T-helper 9 cell (primary cell): ENCODE measurements around the gene CEP112.
"Not testable (repeated sequence)": the region's sequence is repeated elsewhere in the genome, so short reads cannot be mapped to it uniquely, and the experiment has no call there.

Source experiments
- DNase-seq: peaks from one replicate; pipeline ENCODE4 v3.0.0-alpha.2; 2020

Gene CEP112

DNA sequence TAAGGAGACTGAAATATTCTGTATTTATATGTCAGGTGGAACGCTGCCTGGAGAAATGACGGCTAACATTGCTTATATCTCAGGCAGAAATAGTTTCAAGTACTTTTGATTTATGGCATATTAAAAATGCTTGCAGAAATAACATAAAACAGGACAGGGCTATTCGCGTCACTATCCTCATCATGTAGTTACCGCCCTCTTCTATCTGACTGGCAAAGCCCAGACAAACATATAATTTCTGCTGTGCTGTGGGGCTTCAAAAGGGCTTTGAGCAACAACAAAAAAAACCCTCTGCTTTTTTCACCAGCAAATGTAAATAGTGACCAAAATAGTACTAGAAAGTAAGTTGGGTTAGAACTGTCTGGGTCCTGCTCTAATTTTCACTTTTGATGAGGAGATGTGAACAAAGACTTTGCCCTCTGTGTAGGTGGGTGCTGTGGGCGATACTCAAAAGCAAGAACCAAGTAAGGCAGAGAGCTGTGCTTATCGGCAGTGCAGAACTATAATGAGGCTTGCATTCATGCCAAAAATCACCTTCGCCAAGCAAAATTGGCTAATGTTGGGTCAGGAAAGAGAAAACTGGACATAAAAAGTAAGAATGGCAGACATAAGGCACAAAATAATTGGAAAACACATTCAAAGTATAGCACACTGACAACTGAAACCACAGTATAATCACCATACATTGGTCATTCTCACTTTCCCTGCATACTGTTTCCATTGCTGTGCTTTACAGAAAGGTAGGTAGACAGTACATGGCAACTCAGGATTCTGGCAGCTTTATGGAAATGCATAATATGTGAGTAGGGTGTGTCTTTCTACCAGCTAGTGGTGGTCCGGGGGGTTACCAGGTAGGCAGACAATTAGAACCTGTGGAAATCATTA lies 479.3 kb downstream of the CEP112 start:
- DNase-seq: no peak

DNA sequence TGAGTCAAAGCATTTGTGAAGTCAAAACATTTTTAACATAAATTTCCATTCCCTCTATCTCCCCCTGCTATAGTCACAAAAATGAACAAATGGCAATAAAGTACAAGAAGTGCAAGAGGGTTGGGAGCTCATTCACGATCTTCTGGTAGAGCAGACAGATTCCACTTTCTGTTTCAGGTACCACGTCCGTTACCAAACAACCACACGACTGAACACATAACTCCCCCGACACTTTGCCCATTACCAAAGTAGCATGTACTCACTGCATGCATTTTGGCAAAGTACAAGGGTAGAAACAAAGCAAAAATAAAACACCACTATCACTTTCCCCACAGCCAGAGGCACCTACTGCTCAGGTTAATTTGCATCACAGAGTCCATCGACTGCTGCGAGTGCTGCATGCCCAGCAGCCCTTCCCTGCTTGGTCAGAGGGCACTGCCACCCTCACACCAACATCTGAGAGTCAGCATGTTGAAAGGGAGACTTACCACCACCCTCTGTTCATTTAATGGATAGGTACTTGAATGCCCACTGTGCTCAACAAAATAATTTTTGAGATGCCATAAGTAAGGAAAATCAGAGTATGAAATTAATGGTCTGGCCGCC lies 480.2 kb downstream of the CEP112 start:
- no peak for DNase-seq

DNA sequence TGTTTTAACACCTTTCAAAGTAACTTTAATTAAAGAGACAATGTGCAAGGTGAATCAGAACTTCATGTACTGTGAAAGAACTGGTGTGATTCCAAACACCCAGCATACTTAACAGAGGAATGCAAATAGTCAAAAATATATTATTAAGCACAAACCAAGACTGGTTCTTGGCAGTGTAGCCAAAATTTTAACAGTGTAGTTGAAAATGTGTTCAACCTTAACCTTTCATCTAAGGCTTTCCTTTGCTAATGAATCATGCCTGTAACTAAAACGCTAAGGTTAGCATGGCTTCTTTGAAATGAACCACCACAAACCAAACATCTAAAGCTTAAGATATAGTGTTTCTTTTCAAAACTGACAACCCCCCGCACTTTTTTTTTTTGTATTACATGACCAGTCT lies 484.2 kb downstream of the CEP112 start:
- no peak for DNase-seq

DNA sequence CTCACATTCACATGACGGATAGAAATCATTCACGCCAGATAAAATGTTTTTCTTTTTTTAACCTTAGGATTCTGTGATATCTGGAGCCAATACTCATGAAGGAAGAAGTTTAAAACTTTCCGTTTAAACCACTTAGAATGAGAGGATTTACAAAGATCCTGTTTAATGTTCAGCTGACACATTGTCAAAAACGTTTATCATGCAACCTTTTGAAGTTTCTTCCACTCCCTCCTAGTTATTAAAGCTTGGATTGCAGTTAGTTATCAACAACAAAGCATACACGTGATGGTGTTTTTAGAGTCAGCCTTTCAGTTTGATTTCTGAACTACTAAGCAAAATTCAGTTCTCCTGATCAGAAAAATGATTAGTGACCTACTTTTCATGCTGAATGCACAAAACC lies 487.2 kb downstream of the CEP112 start:
- no peak for DNase-seq

DNA sequence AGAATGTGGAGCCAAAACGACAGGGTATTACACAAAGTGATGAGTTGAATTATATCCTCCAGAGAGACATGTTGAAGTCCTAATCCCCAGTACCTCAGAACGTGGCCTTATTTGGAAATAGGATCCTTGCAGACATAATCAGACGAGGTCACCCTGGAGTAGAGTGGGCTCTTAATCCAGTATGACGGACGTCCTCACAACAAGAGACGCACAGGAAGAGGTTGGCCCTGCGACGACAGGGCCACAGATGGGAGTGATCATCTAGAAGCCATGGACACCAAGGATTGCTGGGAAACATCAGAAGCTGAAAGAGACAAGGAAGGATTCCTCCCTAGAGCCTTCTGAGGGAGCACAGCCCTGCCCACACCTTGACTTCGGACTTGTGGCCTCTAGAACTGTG lies 488.0 kb downstream of the CEP112 start:
- DNase-seq: no peak

DNA sequence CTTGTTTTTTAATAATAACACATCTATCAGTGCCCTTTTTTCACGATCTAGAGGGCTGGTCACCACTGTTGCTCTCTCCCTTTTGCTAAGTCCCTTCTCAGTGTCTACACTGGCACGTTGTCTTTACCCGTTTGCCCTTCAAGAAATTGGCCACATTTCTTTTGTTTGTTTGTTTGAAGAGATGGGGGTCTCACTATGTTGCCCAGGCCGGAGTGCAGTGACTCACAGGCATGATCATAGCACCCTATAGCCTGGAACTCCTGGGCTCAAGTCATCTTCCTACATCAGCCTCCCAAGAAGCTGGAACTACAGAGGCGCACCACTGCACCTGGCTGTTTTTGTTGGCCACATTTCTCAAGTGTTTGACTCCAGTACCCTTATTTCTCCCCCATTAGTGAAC lies 492.5 kb downstream of the CEP112 start:
- DNase-seq: no peak

DNA sequence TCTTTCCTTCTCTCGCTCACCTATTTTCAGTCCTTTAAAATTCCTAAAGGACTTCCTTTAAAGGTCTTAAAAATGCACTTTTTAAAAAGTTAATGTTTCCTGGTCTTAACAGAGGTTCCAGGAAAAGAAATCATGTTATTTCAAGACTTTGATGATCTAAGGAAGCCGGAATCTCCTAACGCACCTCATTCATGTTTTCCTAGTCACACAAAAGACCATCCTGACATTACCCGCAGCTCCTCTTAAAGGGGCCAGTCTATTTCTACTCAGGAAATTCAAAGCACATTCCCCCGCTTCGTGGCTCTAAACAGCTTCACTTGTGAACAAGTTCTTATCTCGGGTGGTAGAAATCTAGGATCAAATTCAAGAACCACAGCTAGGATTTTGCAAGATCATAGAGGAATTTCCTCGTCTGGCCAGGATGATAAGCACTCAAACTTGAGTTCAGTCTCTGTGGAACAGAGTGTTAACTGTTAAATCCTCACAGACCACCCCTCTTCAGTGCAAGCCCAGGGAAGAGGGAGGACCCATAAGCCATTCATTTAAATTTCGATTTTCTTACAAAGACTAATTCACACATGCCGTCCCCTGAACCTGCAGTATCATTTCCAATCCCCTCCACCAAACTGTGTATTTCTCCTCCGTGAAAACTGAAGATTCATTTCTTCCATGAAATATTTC lies 493.4 kb downstream of the CEP112 start:
- DNase-seq: no peak

DNA sequence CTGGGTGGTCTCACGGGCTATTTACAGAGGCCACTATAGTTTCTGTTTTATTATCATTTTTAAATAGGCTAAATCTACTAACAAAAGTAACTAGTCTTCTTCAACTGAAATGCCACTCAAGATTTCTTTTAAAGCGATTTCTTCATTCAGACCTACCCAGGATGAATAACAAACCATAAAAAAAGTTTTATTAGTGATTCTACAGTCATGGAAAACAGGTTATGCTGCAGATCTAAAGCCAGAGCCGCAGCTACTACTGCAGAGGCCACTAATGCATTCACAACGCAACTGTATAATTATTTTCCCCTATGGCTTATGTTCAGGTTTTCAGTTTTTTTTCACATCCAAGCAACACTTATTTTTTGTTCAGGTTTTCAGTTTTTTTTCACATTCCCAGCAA lies 494.3 kb downstream of the CEP112 start:
- no peak for DNase-seq

DNA sequence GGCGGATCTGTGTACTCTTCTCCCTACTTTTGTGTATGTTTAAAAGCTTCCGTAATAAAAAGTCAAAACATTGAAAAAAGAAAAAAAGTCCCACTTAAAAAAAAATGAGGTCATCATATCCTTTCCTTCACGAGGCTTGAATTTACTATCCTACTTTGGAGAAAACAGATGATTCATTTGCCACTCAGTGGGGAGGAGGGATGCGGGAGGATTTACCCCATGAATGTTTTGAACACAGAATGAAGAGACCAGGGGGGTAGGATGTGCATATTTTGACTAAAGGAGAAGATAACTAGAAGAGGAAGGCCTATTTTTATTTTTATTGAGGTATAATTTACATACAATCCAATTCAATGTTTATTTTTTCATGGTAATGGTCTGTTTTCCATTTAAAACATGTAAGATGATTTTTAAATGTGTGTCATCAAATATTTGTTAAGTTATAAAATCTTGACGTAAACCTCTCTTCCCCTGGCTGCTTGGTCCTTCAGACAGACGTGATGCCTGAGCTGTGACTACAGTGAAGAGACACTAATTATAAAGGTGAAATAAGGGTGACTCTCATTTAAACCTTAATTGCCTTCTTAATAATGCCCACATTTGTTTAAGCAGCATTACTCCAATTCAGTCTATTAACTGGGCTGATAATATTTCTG lies 495.1 kb downstream of the CEP112 start:
- no peak for DNase-seq

DNA sequence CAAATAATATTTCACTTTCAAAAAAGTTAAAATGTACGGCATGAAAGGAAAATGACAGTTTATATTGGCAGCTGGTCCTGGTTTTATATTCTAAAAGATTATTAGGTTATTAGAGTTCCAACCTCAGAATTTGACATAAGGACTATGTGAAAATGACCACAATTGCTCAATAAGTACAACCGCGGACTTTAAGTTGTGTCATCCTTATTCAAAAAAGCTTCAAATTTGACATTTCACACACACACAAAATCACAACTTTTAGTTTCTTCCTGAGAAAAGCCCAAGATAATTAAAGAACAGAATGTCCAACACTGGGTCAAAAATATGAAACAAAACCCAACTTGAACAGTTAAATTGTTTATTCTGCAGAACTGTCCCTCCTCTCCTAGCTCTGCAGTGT lies 497.3 kb downstream of the CEP112 start:
- no peak for DNase-seq

DNA sequence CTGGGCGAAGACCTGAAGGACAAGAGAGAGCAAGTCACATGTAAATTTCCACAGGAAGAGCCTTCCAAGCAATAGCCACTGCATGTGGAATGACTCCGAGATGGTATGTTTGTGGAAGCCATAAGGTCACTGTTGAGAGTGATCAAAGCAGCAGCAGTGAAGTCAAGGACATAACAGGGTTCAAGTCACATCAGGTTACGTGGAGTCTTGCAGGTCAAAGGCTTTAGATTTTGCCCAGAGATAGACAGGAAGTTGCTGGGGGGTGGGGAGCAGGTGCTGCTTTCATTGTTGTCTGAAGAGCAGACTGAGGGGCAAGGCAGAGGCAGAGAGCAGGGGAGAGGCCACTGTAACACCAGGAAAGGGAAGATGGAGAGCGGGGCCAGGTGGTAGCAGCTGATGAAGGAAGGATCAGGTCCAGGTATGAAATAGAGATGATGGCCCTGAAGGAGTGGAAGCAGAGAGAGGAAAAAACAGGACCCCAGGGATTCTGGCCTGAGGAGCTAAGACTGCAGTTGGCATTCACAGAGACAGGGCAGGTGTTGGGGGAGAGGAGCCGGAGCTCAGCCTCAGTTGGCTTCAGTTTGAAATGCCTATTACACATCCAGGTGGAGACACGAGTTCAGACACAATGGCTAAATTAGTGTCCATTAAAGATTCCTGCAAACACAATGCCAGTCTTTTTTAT lies 501.2 kb downstream of the CEP112 start:
- no peak for DNase-seq

DNA sequence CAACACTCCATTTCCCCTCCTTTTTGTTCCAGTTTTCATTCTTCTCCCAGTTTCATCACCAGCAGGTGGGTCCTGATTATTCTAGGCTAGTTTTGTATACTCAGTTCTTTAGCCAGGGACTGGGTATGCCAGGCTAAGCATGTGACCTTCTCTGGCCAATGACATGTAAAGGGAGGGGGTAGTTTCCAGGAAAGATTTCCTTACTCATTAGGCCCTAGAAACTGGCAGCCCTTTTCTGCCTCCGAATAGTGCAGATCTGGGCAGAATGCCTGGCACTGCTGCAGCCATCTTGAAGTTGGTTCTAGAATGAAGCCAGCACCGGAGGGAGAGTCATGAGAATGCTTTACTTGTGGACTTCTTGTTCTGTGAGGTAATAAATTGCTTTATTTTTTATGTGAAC lies 503.6 kb downstream of the CEP112 start:
- no peak for DNase-seq

DNA sequence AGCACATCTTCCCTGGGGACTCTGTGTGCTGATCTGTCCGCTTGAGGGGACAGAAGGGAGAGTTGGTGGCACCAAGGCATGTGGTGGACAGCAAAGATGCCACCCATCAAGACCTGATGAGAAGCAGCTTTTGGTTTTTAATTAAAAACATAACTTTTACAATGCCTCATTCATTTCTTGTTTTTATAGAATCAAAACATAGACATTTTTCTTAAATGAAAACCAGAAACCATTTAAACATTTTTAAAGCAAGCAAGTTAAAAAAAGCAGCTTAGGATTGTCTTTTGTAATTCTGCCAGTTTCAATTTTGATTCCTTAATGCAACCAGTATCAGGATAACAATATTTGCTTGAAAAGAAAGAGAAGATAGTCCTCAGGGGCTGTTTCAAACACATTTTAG lies 506.8 kb downstream of the CEP112 start:
- no peak for DNase-seq

DNA sequence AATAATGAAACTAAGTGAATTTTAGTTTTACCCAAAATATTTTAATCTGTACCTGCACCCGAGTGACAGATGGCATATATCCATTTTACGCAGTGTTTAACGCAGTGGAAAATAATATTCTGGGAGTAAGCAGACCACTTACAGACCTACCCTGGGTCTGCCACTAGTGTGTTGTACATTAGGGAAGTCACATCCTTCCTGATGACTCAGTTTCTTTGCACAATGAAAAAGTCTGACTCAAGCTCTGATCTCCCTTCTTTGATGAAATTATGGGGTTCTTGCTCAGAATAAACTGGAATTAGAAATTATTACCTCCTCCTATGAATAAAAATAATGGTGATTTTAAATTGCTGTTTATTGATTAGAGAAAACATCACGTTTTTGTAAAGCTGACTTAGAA lies 507.3 kb downstream of the CEP112 start:
- no peak for DNase-seq

DNA sequence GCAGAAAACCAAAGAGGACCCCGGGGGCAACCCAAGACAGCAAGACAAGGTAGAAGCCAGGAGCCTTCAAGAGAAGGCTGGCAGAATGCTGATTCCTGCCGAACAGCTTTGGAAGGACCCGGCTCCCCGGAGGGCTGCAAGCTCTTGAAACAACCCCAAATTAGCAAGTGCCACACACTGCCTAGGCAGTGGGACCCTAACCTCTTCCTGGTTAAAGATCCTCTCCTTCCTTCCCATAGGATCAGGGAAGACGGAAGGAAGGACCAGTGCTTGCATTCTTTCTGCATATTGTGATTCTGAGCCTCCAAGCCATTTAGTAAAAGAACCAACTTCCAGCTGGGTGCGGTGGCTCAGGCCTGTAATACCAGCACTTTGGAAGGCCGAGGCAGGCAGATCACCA lies 508.5 kb downstream of the CEP112 start:
- DNase-seq: no peak

DNA sequence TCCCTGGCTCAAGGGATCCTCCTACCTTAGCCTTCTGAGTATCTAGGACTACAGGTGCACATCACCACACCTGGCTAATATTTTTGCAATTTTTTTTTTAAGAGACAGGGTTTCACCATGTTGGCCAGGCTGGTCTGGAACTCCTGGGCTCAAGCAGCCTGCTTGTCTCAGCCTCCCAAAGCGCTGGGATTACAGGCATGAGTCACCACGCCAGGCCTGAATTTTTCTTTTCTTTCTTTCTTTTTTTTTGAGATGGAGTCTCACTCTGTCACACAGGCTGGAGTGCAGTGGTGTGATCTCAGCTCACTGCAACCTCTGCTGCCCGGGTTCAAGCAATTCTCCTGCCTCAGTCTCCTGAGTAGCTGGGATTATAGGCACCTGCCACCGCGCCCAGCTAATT lies 510.2 kb downstream of the CEP112 start:
- not testable (repeated sequence) for DNase-seq

DNA sequence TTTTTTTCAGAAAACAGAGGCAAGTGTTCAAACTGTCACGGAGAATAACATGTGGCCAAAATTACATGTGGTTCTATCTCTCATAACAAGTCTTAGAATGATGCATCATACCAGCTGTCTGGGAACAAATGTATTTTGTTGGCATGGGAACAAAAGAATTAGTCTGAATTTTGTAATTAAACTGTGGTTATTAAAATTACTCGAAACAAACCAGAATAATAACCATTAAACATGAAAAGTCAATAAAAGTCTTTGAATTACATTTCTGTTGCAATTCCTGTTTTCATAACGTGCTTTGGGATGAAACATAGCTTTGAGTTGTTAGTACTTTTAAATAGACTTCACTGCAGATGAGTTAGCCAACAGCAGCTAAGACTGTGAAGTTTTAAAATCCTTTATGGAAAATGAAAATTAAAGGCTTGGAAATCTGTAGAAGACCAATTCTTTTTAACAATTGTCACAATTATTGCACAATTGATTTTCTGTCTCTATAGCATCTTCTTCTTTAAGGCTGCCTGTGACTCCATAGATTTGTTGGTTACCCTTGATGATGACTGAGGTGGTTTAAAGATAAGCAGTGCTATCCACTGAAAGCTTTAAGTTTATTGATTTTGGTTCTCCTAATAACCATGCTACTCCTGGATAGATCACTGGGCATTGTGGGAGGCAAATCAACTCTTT lies 512.6 kb downstream of the CEP112 start:
- DNase-seq: no peak

DNA sequence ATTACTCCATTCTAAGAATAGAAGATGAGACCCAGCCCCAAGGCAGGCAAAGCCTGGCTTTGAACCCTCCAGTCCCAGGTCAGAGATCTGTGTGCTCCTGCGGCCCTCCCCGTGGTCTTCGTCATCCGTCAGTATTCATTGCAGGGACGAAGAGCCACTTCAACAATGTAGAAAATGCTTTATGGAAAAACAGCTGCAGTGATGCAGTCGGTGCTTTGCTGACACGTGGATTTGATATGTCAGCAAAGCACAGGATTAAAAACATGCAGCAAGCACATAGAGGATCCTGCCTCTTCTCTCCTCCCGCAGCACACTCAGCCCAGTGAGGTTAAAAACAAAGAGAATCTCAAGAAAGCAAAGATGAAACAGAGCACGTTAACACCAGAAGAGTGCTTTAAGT lies 513.4 kb downstream of the CEP112 start:
- no peak for DNase-seq

DNA sequence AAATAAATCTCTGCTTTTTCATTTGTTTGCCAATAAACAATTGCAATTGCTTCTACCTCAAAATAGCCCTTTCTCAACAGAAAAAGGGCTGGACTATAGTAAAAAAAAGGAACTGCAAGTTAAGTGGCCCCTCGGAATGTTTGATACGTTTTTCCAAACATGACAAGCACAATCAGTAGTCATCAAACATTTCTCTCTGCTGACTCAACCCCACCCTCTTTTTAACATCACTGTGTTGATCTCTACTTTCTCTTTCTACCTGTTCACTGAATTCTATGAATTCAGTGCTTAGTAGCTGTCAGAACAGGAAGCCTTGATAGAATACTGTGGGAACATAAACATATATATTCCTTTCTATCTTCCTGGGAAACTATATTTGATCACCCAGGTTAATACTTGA lies 514.0 kb downstream of the CEP112 start:
- no peak for DNase-seq

DNA sequence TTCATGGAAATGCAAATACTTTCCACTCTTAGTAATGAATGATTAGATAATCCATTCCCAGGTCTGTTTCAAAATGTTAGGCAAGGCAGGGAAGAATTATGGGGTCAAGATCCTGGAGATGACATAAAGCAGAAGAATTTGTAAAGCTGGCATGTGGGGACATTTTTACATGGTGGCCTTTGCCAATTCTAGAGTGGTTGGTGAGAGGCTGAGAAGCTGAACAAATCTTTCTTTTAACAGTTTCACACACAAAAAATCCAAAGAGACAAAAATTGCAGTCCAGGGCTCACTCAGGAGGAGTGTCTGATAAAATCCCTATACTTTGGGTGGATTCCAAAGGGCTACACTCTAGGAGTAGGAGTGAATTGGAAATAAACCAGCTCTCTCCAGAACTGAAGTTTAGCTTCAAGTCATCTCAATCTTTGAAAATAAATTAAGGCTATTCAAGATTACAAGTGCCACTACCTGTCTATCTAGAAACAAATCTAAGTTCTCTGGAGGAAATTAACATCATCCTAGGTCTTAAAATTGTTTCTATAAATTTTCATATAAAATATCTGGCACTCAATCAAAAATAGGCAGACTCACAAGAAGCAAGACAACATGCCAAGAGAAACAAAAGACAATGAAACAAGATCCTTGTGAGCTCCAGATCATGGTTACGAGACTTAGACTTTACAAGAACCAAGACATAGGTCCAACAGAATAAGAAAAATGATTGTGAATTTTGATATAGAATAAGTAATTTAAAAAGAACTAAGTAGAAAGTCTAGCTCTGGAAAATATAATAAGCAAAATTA lies 517.5 kb downstream of the CEP112 start:
- no peak for DNase-seq

DNA sequence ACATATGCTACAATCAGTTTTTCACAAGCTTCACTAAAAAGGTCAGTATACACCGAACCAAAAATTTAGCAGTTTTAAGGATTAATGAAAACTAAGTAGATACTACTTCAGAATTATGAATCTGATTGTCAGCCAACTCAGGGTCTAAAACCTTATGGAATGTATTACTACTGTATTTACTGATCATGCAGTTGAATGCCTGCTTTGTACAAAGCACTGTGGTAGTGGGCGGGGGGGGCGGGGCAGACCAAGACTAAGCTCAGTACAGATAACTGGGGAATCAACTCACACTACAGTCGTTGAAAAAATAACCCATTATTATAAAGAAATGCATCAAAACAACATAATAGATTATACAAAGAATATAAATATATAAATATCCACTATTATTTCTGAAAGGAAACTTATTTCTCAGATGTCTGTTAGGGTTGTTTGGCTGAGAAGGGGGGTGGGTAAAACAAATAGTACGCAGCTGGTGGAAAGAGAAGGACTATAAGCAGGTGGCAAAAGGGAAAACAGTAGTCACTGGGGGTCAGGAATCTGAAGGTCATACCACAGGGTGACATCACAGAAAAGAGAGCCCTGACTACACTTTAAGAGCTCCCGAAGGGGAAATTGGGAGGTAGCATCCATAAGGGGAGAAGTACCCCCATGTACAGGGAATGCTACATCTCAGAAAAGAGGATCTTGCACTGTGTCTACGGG lies 521.1 kb downstream of the CEP112 start:
- no peak for DNase-seq
